ENCODE results near the gene ANXA6.

Gene ANXA6

DNA sequence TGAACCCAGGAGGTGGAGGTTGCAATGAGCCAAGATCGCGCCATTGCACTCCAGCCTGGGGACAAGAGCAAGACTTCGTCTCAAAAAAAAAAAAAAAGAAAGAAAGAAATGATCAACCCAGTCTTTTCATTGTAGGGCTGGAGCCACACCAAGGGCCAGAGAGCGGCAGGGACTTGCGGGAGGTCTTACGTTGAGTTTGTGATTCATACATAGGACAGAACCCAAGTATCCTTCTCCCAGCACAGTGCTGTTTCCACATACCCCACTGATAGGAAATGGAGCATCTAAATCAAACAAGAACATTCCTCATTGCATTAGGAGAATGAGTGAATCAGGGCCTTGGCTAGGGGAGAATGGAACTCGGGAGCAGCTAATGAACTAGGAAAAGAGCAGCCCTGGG lies 73.2 kb downstream of the ANXA6 start:
- no peak for DNase-seq (ENCODE audit: low read depth in 2 of 2, low spot score in 1 of 2)

DNA sequence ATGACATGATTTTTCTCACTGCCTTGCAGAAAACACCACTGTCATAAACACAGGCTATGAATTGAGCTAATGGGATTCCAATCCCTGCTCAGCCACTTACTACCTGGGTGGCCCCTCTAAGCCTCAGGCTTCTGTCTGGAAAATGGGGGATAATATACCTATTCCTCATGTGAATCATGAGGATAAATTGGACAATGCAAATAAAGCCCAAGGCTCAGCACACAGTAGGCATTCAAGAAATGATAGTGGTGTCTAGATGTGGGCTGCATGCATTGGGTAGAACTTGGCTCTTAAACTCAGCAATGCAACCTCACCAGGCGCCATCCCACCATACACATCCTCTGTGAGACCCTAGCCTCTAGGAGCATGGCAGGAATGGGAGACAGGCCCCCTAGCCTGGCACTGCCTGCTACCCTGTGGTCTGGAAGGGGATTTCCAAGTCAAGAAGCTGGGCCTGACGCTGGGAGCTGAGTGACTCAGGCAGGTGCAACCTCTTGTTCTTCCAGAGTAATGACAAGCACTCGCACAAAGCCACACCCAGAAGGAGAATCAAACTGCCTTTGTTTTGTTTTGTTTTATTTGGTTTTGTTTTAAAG lies 74.4 kb downstream of the ANXA6 start:
- peak in 1 of 2 donors; percentile 52 for DNase-seq (ENCODE audit: low read depth in 2 of 2, low spot score in 1 of 2)

DNA sequence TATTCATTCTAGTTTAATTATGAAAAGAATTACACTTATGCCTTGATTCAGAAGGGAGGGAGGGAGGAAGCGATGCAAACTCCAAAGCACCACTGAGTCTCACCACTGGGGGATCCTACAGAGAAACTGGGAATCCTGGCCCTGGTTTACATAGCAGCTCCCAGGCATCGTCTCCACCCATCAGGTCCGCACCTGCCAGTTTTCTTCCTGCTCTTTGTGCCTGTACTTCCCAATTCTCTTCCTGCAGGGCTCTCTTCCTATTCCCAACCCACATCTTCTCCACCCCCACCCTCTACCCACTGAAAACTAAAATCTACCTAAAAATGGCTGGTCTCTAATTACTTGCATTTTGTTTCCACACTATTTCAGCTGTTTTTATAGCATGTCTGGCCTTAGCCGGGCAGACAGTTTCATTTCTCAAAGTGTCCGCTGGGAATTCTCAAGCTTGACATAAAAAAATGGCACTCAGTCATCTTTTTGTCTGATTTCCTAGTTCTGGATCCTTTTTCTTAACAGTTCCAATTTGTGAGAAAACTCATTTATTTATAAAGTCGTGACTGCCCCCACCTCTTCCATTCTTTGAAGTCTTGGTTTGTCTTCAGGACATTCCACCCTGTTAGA lies 75.2 kb downstream of the ANXA6 start:
- no peak for DNase-seq (ENCODE audit: low read depth in 2 of 2, low spot score in 1 of 2)

DNA sequence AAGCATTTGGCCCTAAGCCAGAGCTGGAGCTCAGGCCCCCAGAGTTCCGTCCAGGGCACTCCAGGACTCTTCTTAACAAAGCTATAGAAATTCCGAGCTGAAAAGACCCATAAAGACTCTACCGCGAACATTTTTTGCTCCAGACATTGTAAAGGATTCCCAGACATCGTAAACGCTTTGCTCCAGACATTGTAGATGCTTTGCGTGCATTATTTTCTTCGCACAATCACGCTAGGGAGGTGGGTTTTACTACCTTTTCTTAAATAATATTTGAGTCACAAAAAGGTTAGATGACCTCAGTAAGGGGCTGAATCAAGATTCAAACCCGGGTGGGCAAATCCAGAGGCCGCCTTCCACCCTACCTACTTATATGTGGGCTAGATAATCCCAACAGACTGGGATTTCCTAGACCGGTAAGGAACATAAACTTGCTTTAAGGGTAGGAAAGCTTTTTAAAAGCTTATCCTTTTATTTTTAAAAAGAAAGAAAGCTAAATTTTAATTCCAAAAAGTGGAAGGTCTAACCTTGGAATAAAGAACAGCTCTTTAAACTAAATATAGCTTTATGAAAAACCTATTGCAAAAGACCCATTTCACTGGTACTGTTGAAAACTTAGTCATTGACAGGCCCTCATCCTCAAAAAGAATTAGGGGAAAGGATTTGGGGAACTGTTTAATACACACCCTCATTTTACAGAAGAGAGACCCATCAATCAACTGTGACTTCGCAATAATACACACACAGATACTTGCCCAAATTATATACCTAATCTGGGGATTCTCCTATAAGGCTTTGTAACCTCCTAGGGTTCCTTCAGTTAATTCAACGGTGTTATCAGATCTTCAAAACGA lies 75.9 kb downstream of the ANXA6 start:
- DNase-seq (ENCODE audit: low read depth in 2 of 2, low spot score in 1 of 2): no peak

DNA sequence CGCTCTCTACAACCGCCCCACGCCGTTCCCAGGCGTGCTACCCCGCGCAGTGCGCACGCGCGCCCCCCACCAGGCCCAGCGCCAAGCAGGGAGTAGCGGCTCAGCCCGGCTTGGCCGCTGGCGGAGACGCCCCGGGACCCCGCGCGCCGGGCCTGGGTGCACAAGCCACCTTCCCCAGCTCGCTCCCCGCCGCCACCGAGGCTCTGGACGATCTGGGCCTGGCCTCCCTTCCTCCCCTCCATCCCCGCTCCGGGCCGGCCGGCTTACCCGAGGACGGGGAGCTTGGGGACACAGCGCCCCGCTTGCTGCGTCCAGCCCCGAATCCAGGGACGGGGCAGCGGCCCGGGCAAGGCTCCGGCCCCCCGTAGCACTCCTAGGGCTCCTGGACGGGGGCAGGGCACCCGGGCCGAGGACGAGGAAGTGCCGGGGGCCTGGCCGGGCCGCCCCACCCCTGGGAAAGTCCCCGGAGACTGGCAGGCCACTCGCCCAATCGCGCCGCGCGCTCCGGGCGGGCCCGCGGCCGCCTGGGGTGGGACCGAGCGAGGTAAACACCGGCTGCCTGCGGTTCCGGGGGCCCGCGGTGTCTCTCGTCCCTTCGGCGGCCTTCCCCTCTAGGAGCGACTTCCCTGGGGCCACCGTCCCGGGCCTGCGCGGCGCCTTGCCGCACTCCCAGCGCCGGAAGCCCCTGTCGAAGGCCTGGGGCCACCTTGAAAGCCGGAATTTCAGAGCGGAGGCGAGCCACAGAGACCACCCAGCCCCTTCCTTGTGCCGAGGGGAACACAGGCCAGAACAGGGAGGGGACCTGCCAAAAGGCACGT lies 76.8 kb downstream of the ANXA6 start, which contains the start of gene TNIP1:
Gene TNIP1 (minus strand): TSS at position 422 of the 818 bp plus-strand sequence. CDS start 15,939 bp downstream, outside the sequence.
- DNase-seq (ENCODE audit: low read depth in 2 of 2, low spot score in 1 of 2): peak; percentile 74 to 89

DNA sequence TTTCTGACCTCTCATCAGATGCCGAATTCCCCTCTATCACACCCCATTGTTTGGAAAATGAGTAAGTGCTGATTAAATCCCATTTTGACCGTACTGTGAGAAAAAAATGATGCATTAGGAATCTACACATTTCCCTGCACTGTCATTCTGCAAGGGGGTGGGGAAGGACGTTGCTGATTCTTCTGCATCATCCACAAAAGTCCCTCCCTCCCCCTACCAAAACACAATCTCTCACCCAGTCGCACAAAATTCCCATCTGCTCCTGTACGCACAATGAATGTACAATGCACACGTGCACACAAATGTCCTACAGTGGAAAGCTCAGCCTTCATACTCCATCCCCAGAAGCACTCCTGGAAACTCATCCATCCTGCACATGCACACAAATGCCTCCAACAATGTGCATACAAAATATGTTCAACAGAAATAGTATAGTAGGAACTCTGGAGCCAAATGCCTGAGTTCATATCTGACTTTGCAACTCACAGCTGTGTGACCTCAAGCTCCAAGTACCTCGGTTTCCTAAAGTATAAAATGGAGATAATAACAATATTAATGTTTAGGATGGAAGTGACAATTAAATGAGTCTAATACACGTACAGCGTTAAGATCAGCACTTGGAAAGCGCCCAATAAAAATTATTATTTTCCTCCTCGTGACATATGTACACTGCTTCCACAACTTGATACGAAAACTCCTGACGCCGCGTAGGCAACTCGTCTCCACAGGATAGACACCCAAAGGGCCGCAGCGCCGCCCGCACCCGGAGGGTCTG lies 77.6 kb downstream of the ANXA6 start:
- no peak for DNase-seq (ENCODE audit: low read depth in 2 of 2, low spot score in 1 of 2)

DNA sequence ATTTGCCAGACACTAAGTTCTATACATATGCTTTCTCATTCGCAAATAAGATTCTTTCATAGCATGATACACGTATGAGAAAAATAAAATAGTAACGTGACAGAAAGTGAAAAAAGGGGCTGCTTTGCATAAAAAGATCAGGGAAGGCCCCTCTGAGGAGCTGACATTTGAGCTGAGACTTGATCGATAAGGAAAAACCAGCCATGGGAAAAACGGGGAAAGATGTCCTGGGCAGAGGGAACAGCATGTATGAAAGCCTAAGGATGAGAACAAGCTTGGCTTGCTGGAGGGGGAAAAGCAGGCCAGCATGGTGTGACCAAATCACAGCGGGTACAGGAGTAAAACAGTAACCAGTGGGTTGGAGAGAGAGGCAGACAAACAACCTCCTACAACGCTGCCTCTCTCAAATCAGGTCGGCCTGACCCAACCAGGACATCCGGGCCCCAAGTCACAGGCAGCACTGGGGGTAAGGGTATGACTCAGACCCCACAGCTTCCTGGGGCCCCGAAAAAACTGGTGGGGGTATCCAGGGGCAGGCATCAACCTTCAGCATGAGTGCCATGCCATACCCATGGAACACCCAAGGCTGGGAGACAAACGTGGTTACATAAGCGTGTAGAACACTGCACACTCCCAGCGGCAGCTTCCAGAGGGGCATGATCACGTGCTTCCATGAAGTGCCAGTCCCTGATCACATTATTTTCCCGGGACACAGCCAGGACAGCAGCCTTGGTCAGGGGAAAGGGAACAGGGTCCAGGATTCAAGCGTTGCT lies 78.9 kb downstream of the ANXA6 start:
- no peak for DNase-seq (ENCODE audit: low read depth in 2 of 2, low spot score in 1 of 2)

DNA sequence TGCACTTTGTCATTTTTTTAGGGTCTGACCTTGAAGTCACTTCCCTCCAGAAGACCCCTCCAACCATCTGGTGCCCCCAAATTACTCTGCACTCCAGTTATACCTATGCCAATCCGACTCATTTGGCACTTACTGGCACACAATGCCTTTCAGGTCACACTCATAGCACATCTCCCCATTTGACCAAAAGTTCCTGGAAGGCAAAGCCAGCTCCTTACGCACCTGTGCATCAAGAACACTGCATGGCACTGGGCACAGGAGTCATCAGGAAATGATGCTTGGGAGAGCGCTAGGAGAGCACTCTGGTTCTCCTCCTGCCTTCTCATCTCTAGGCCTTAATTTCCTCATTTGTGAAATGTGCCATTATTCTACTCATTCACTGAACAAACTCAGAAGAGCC lies 79.6 kb downstream of the ANXA6 start:
- no peak for DNase-seq (ENCODE audit: low read depth in 2 of 2, low spot score in 1 of 2)

DNA sequence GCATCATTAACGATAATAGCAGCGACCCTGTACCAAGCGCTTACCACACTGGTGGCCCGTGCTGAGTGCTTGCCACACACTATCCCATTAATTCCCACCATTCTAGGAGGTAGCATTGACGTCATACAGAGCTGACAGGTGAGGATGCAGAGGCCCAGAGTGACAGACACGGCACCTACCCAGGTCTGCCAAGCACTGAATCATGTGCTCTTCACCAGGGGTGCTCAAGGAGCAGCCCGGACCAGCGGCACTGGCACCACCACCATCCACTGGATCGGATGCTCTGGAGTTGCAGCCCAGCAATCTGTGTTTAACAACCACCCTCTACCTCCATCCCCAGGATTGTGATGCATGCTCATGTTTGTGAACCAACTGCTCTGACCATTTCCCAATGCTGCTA lies 80.2 kb downstream of the ANXA6 start:
- DNase-seq (ENCODE audit: low read depth in 2 of 2, low spot score in 1 of 2): no peak

DNA sequence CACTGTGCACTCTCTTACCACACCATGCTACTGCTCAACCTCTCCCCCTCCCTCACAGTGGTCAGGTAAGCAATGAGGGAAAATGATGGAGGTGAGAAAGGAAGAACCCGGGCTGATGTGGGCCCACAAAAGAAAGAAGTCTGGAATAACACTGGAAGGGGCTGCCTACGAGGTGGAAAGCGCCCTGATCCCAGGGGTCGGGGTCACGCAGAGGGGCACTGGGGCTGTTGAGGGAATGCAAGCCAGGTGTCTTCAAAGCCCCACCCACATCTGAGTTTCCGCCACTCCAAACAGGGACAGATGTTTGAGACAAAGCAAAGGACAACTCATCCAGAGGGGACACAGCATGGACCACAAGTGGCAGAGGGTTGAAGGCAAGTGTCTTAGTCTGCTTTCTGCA lies 81.0 kb downstream of the ANXA6 start:
- DNase-seq (ENCODE audit: low read depth in 2 of 2, low spot score in 1 of 2): no peak

DNA sequence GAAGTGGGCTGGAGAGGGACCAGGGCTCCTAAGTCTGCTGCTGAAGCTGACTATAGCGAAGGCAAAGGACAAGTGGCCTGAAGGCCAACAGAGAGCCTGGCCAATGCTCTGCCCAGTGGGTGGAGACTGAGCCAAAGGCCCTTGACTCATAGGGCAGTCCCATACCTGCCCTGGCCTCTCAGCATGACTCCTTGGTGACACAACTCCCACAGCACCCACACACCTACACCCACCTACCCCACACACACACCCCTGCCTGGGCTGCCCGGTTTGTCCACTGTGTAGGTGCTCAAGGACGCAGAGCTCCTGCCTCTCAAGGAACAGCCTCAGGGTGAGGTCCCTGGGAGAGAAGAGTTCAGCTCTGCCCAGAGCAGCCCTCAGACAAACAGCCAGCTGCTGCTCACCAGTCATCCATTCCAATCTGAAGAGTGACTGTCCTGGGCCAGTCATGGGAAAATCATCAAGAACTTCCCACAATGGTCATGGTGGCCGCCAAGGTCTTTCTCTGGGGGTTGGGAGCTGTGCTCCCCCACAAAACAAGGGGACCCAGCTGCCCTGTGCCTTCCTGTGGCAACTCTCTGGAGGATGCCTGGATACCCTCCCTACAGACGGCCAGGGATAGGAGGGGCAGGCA lies 81.8 kb downstream of the ANXA6 start:
- no peak for DNase-seq (ENCODE audit: low read depth in 2 of 2, low spot score in 1 of 2)

DNA sequence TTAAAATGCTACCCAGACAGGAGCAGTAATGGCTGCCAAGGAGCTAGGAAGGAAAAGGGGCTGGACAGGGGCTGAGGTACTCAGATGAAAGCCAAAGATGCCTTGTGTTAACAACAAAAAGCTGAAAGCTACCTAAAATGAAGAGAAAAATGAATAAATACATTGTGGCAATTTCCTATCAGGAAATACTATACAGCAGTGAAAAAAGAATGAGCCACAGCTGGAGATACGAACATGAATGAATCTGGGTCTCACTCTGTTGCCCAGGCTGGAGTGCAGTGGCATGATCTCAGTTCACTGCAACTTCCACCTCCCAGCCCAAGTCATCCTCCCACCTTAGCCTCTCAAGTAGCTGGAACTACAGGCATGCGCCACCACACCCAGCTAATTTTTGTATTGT lies 83.0 kb downstream of the ANXA6 start:
- DNase-seq (ENCODE audit: low read depth in 2 of 2, low spot score in 1 of 2): no peak

DNA sequence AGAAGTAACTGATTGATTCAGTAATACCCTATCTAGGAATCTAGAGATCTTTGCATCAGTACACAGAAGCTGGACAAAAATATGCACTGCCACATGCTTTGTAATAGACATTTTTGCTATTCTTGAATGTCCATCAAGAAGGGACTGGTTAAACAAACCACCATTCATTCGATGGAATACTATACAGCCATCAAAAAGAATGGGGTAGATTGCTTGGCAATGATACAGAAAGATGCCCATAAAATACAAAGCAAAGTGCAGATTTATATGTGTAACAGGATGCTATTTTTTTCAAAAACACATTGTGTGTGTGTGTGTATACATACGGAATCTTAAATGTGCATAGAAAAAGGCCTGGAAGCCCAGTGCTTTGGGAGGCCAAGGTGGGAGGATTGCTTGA lies 84.3 kb downstream of the ANXA6 start:
- no peak for DNase-seq (ENCODE audit: low read depth in 2 of 2, low spot score in 1 of 2)

DNA sequence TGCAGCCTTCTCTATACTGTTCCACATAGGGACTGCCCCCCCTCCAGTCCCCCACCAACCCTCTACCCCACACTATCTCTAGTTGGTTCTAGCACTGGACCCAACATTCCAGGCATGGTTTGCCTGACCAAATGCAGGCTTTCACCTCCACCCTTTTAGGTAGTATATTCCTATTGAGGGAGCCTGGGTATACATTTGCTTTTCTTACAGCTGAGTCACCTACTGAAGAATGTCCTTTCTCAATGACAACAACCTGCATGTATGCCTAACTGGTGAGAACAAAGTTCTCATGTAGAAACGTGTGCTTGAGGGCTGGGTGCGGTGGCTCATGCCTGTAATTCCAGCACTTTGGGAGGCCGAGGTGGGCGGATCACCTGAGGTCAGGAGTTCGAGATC lies 85.0 kb downstream of the ANXA6 start:
- DNase-seq (ENCODE audit: low read depth in 2 of 2, low spot score in 1 of 2): no peak

DNA sequence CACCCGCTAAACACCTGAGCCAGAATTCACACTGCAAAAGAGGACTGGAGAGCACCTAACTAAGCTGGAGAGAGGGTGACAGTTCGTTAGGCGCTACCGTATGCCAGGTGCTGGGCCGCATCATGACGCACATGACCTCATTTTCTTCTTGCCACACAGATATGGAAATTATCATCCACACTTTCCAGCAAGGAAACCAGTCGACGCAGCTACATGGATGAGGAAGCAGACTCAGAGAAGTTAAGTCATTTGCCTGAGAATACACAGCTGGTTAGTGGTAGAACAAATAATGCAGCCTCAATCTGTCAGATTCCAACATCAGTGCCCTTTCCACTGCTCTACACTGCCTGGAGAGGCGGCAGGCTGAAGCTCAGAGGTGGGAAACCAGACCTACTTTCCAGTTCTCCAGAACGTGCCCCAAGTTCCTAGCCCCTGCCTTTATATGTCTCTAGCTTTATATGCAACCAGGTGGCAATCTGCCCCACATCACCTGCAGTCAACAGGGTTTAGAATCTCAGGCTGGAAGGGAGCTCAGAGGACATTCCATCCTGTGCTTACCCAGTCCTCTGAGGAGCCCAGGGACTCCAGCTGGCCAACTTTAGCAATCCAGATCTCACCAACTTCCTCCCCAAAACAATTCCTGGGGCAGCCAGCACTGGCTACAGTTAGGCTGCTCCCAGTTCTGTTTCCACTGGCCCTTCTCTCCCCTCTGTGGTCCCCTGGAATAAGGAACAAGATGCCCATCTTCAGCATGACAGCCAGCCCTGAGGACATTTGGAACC lies 85.5 kb downstream of the ANXA6 start:
- DNase-seq (ENCODE audit: low read depth in 2 of 2, low spot score in 1 of 2): no peak

DNA sequence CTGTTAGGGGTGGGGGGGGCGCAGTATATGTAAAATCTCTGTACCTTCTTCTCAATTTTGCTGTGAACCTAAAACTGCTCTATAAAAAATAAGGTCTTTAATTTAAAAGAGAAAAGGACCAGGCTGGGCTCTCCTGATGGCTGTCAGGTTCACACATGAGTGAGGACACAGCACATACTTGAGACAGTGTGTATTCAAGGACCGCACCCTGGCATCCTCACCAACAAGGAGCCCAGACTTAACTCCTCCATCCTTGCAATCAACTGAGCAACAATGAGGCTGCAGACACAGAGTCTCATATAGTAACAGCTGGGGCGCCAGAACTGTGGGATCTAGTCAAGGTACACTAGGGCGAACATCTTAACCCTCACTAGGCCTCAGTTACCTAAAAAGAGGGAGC lies 86.6 kb downstream of the ANXA6 start:
- DNase-seq (ENCODE audit: low read depth in 2 of 2, low spot score in 1 of 2): no peak

DNA sequence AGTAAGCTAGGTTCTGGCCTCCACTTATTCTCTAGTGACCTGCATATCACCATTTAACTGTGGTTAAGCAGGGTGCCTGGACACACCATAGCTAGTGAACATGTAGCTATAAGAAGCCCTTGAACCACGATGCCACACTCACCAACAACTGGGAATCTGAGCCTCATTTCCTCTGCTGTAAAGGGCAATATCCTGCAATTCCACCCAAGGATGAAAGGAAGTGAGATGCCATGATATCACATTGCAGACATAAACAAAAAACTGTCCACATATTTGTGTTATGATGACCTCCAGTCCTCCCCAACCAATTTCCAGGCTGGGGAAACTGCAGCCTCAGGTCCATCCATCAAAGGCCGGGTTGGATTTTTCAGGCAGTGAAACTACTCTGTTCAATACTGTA lies 87.1 kb downstream of the ANXA6 start:
- DNase-seq (ENCODE audit: low read depth in 2 of 2, low spot score in 1 of 2): no peak

DNA sequence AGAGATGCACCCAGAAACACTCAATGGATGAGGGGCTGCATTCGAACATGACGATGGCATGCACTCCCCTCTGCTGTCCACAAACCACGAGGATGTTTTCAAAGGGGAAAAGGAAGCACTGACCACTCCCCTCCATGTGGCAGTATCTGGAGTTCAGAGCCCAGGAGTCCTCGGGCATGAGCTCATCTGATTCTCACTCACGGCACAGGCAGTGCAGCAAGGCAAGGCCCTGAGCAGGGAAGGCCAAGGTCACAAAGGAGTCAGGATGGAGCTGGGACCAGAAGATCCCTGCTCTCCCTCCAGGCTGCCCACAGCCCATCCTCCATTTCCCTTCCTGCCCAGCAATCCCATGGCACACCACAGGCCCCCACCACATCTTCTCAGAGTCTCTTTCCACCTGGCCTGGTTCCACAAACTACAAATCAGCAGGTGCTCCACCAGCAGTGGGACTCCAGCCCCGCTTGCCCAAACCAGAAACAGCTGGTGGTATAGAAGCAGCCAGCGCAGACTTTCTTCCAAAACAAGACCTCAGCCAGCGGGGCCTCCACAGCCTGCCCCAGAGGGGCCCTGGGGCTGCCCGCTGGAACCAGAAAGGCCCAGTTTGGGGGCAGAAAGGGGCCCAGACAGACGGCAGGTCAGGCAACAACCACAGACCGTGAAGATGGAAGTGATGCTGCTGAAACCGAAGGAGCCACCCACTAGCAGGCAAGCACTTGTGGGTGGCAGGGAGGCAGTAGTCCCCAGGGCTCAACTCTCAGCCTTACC lies 89.0 kb downstream of the ANXA6 start:
- no peak for DNase-seq (ENCODE audit: low read depth in 2 of 2, low spot score in 1 of 2)
